ENCODE results near the gene IQSEC1. TPM values are rescaled to one million over a fixed set of nuclear protein-coding genes. Genes with fewer than 3 reads are reported as not detected.

The IQSEC1 gene
- total RNA-seq, 1 donor from 2014 or later, result 34.2 TPM

DNA sequence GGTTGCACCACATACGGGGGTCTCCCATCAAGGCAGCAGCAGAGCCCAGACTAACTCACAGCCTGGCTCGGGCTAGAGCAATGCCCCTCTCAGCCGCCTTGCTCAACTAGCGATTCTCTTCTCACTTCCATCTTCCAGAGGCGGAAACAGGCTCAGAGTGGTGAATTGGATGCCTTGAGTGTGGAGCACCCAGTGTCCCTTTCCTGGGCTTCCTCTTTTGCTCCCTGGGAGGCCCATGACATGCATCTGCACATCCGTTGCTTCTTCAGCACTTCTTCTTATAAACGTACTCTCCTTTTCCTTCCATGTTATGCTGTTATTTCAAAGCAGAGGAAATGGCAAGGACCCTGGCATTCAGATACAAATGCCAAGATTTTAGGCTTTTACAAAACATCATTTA, 2.1 kb upstream of the IQSEC1 start:
- no peak overlapping the region for H3K4me3 Mint-ChIP-seq (ENCODE audit: low read depth)
- TF ChIP-seq, protein P1, sequence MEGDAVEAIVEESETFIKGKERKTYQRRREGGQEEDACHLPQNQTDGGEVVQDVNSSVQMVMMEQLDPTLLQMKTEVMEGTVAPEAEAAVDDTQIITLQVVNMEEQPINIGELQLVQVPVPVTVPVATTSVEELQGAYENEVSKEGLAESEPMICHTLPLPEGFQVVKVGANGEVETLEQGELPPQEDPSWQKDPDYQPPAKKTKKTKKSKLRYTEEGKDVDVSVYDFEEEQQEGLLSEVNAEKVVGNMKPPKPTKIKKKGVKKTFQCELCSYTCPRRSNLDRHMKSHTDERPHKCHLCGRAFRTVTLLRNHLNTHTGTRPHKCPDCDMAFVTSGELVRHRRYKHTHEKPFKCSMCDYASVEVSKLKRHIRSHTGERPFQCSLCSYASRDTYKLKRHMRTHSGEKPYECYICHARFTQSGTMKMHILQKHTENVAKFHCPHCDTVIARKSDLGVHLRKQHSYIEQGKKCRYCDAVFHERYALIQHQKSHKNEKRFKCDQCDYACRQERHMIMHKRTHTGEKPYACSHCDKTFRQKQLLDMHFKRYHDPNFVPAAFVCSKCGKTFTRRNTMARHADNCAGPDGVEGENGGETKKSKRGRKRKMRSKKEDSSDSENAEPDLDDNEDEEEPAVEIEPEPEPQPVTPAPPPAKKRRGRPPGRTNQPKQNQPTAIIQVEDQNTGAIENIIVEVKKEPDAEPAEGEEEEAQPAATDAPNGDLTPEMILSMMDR (IDR thresholded peaks at IDR 0.05; ENCODE audit: unreplicated experiment), result no peak
- peaks cover 77% of the 10 kb centered on the region for H3K27me3 Mint-ChIP-seq
- no peaks in the 10 kb centered on the region for H3K36me3 Mint-ChIP-seq (ENCODE audit: insufficient read depth)
- no peak for DNase-seq (ENCODE audit: low spot score, unreplicated experiment)
- H3K9me3 Mint-ChIP-seq (ENCODE audit: low read depth), result no peaks in the 10 kb centered on the region
- H3K27ac Mint-ChIP-seq, result no peak overlapping the region
- peaks cover 1% of the 10 kb centered on the region for H3K4me1 Mint-ChIP-seq (ENCODE audit: low read depth)

DNA sequence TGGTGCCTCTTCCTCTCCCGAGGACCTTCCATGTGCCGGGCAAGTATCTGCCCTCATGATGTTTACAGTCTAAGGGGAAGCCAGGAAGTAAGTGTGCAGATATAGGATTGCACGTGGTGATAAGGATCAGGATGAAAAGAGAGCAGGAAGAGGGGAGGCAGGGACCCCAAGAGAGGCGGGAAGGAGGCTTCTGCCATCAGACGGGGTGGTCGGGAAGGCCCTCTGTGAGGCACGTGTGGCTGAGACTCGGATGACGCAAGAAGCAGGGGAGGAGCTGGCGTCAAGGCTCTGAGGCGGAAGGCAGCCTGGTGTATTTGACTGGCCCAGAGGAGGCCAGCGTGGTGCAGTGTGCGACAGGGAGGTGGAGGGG, 762 bp upstream of the IQSEC1 start:
- H3K4me1 Mint-ChIP-seq (ENCODE audit: low read depth), result peaks cover 1% of the 10 kb centered on the region
- H3K27me3 Mint-ChIP-seq, result peaks cover 69% of the 10 kb centered on the region

DNA sequence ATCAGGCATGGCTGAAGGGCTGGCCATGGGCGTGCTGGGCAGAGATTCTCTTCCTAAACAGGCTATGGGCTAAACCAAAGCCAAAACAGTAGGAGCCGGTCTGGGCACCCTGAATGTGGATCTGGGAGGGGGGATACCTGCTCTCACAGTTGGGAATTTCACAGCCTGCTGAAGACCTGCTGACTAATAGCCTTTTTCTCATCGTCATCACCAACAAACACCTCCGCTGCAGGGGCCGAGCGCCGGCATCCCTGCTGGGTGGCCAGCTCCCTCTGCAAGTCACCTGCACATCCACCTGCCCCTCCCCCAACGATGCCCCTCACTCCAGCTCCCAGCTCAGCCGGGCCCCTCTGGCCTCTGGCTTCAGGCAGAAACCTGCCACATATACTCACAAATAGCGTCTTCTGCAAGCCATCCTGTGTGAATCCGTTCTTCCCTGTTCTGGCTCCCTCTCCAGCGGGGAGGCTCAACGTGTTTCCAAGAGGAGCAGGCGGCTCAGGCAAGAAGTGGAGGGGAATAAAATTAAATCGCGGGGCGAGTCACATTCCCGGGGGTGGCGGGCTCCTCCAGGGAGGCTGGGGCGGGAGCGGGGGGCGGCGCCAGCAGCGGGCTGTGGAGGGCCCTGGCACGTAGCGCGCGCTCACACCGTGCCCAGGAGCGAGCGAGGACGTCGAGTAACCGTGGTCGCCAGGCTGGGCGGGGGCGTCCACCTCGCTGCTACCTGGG, 466 bp downstream of the IQSEC1 start:
- no peak for DNase-seq (ENCODE audit: low spot score, unreplicated experiment)
- TF ChIP-seq, protein P1 (IDR thresholded peaks at IDR 0.05; ENCODE audit: unreplicated experiment), result no peak
- no peak overlapping the region for H3K27ac Mint-ChIP-seq
- no peaks in the 10 kb centered on the region for H3K9me3 Mint-ChIP-seq (ENCODE audit: low read depth)
- H3K4me1 Mint-ChIP-seq (ENCODE audit: low read depth), result peaks cover 1% of the 10 kb centered on the region
- H3K27me3 Mint-ChIP-seq, result peaks cover 62% of the 10 kb centered on the region
- no peaks in the 10 kb centered on the region for H3K36me3 Mint-ChIP-seq (ENCODE audit: insufficient read depth)
- no peak overlapping the region for H3K4me3 Mint-ChIP-seq (ENCODE audit: low read depth)

More for the DNA sequence above, 762 bp upstream of the IQSEC1 start:
- H3K27ac Mint-ChIP-seq, result no peak overlapping the region
- DNase-seq (ENCODE audit: low spot score, unreplicated experiment), result no peak
- H3K9me3 Mint-ChIP-seq (ENCODE audit: low read depth), result no peaks in the 10 kb centered on the region
- no peaks in the 10 kb centered on the region for H3K36me3 Mint-ChIP-seq (ENCODE audit: insufficient read depth)
- H3K4me3 Mint-ChIP-seq (ENCODE audit: low read depth), result no peak overlapping the region
- TF ChIP-seq, protein P1 (IDR thresholded peaks at IDR 0.05; ENCODE audit: unreplicated experiment), result no peak

DNA sequence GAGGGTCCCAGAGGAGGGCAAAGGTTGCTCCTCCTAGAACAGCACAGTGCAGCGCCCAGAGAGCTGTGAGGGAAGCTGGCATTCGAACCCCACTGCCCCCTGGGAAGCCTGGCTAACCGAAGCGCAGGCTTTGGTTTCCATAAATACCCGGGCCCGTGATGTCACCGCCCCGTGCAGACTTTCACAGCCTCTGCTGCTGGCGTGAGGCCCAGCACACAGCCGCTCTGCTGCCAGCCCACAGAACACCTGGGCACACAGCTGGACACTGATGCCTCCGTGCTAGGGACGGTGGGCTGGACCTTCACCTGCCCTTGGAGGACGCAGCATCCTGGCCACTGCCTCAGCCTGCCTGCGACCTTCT, 1.0 kb downstream of the IQSEC1 start:
- DNase-seq (ENCODE audit: low spot score, unreplicated experiment), result no peak
- Mint-ChIP-seq H3K4me3 (ENCODE audit: low read depth) (no peak overlapping the region), H3K27me3 (peaks cover 56% of the 10 kb centered on the region), H3K9me3 (ENCODE audit: low read depth) (no peaks in the 10 kb centered on the region), H3K27ac (no peak overlapping the region), H3K4me1 (ENCODE audit: low read depth) (peaks cover 1% of the 10 kb centered on the region), H3K36me3 (ENCODE audit: insufficient read depth) (no peaks in the 10 kb centered on the region)
- TF ChIP-seq, protein P1 (IDR thresholded peaks at IDR 0.05; ENCODE audit: unreplicated experiment), result no peak

DNA sequence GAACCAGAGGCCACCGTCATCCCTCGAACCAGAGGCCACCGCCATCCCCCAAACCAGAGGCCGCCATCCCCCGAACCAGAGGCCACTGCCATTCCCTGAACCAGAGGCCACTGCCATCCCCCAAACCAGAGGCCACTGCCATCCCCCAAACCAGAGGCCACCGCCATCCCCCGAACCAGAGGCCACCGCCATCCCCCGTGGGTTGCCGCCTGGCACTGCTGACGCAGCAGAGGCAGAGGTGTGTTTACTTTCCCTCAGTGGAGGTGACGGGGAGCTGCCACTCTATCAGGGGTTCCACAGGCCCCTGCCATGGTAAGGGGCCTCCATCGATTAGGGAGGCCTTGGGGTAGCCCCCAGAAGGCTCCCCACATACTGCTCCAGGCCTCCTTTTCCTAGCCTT, 1.5 kb downstream of the IQSEC1 start:
- Mint-ChIP-seq H3K4me1 (ENCODE audit: low read depth) (peaks cover 1% of the 10 kb centered on the region), H3K4me3 (ENCODE audit: low read depth) (no peak overlapping the region)

More for the DNA sequence above, 1.5 kb downstream of the IQSEC1 start:
- no peaks in the 10 kb centered on the region for H3K36me3 Mint-ChIP-seq (ENCODE audit: insufficient read depth)
- no peak for DNase-seq (ENCODE audit: low spot score, unreplicated experiment)
- no peak overlapping the region for H3K27ac Mint-ChIP-seq
- peaks cover 52% of the 10 kb centered on the region for H3K27me3 Mint-ChIP-seq
- H3K9me3 Mint-ChIP-seq (ENCODE audit: low read depth), result no peaks in the 10 kb centered on the region
- TF ChIP-seq, protein P1 (IDR thresholded peaks at IDR 0.05; ENCODE audit: unreplicated experiment), result no peak
